GM12878 (cell line): ENCODE measurements around the gene SLC30A7. TPM values are rescaled to one million over a fixed set of nuclear protein-coding genes. Genes with fewer than 3 reads are reported as not detected.
A peak's percentile ranks its signal among the peaks of the same experiment; 100 is the strongest.

Experiments used
- BACH1 ChIP-seq: fragments of 450-650 bp; IDR thresholded peaks from 2 replicates; pipeline ENCODE4 v1.6.1; 2017; ENCODE audit warnings: mild to moderate bottlenecking, borderline replicate concordance
- BHLHE40 ChIP-seq, 2 experiments: fragments of 450-650 bp in 1 of 2; IDR thresholded peaks; 2 replicates each; pipeline ENCODE4 v1.6.1; 2011 to 2017; ENCODE audit warnings: low read depth in 2 of 2, borderline replicate concordance in 1 of 2, improper control_type of control experiment in 1 of 2, low read length in 1 of 2, mild to moderate bottlenecking in 1 of 2
- DPF2 ChIP-seq: fragments of 450-650 bp; IDR thresholded peaks from 2 replicates; pipeline ENCODE4 v1.6.1; 2017; ENCODE audit warnings: mild to moderate bottlenecking
- EED ChIP-seq: sonication (generic); IDR thresholded peaks from 2 replicates; pipeline ENCODE4 v1.6.1; 2016; ENCODE audit warnings: antibody characterized with exemption, low read depth
- EGR1 ChIP-seq, 2 experiments: IDR thresholded peaks; 1 replicate in 1 of 2; 2 replicates in 1 of 2; pipeline ENCODE4 v1.6.1; 2011 to 2012; ENCODE audit warnings: low read depth in 2 of 2, low read length in 2 of 2, borderline replicate concordance in 1 of 2, mild to moderate bottlenecking in 1 of 2, moderate library complexity in 1 of 2
- EP300 ChIP-seq, 2 experiments: fragments of 150-350 bp in 1 of 2; IDR thresholded peaks; 2 replicates each; pipeline ENCODE4 v1.6.1; 2011 to 2012; ENCODE audit warnings: low read depth in 2 of 2, low read length in 2 of 2, borderline replicate concordance in 1 of 2, improper control_type of control experiment in 1 of 2, inconsistent platforms in 1 of 2; ENCODE audit not compliant: control insufficient read depth in 1 of 2
- ETV6 ChIP-seq, 2 experiments: fragments of 450-650 bp in 1 of 2; IDR thresholded peaks in 1 of 2; conservative IDR thresholded peaks in 1 of 2; 2 replicates each; pipeline ENCODE4 v1.6.1; 2014; ENCODE audit warnings: antibody characterized with exemption in 1 of 2, borderline replicate concordance in 1 of 2, low read depth in 1 of 2, mild to moderate bottlenecking in 1 of 2, moderate library complexity in 1 of 2
- FOS ChIP-seq: IDR thresholded peaks from 3 replicates; pipeline ENCODE4 v1.6.1; 2011; ENCODE audit warnings: borderline replicate concordance; ENCODE audit not compliant: insufficient read length; ENCODE audit errors: extremely low read depth
- GATAD2B ChIP-seq: fragments of 450-650 bp; conservative IDR thresholded peaks from 2 replicates; pipeline ENCODE4 v1.6.1; 2017; ENCODE audit warnings: low read depth, mild to moderate bottlenecking, moderate library complexity
- IKZF1 ChIP-seq: fragments of 450-650 bp; conservative IDR thresholded peaks from 2 replicates; pipeline ENCODE4 v1.6.1; 2017; ENCODE audit warnings: antibody characterized with exemption, mild to moderate bottlenecking
- KLF5 ChIP-seq: fragments of 450-650 bp; IDR thresholded peaks from 2 replicates; pipeline ENCODE4 v1.6.1; 2014; ENCODE audit warnings: mild to moderate bottlenecking; ENCODE audit not compliant: partially characterized antibody
- MEF2A ChIP-seq: IDR thresholded peaks from 2 replicates; pipeline ENCODE4 v1.6.1; 2011; ENCODE audit warnings: low read depth, mild to moderate bottlenecking, low read length, moderate library complexity; ENCODE audit not compliant: insufficient read depth
- MYB ChIP-seq: fragments of 150-350 bp; IDR thresholded peaks from 2 replicates; pipeline ENCODE4 v1.6.1; 2014; ENCODE audit warnings: mild to moderate bottlenecking, low read depth, low read length, borderline replicate concordance
- NRF1 ChIP-seq: conservative IDR thresholded peaks from 2 replicates; pipeline ENCODE4 v1.6.1; 2011; ENCODE audit warnings: mild to moderate bottlenecking, low read depth, low read length, improper control_type of control experiment
- PAX5 ChIP-seq: IDR thresholded peaks from 2 replicates; pipeline ENCODE4 v1.6.1; 2011; ENCODE audit warnings: low read depth, low read length, borderline replicate concordance
- POLR2A ChIP-seq: IDR thresholded peaks from 2 replicates; pipeline ENCODE4 v1.6.1; 2011; ENCODE audit warnings: low read depth, mild to moderate bottlenecking, low read length
- RBBP5 ChIP-seq: fragments of 200-600 bp; sonication (generic); conservative IDR thresholded peaks from 2 replicates; pipeline ENCODE4 v1.6.1; 2016
- SMAD5 ChIP-seq: IDR thresholded peaks from 2 replicates; pipeline ENCODE4 v1.6.1; 2016; ENCODE audit warnings: antibody characterized with exemption, low read depth
- SREBF2 ChIP-seq: IDR thresholded peaks from 2 replicates; pipeline ENCODE4 v1.6.1; 2012; ENCODE audit warnings: mild to moderate bottlenecking, low read length
- ZBED1 ChIP-seq: IDR thresholded peaks from 2 replicates; pipeline ENCODE4 v1.6.1; 2016; ENCODE audit warnings: borderline replicate concordance
- polyA plus RNA-seq, 11 experiments: library from polyadenylated mRNA; depleted of rRNA in 4 of 11; unstranded in 6 of 11; stranded (reverse) in 5 of 11; fragments of >200 nt; fragmentation: Nextera tagmentation in 4 of 11; fragmentation: Illumina TruSeq in 1 of 11; extraction: Ambion mirVana in 4 of 11; extraction: Trizol in 1 of 11; gene quantifications; 1 replicate in 1 of 11; 2 replicates in 10 of 11; pipeline versions ENCODE4 v1.2.1 to v1.2.3, GENCODE V29; 2011 to 2016; ENCODE audit warnings: inconsistent platforms in 2 of 11, missing spikeins in 2 of 11, low read depth in 1 of 11
- total RNA-seq, 4 experiments: library from RNA; depleted of rRNA in 3 of 4; stranded (reverse); fragments of >200 nt in 3 of 4; fragmentation: Illumina TruSeq in 1 of 4; extraction: Trizol in 1 of 4; gene quantifications; 2 replicates each; pipeline versions ENCODE4 v1.2.1 to v1.2.3, GENCODE V29; 2013 to 2021
- TF ChIP-seq, protein P1 (sequence below): fragments of 450-650 bp; IDR thresholded peaks from 2 replicates; pipeline ENCODE4 v1.6.1; 2018; ENCODE audit warnings: mild to moderate bottlenecking, low read depth, moderate library complexity; ENCODE audit not compliant: partially characterized antibody
- TF ChIP-seq, protein P2 (sequence below): fragments of 450-650 bp; IDR thresholded peaks from 2 replicates; pipeline ENCODE4 v1.6.1; 2016; ENCODE audit warnings: mild to moderate bottlenecking, moderate library complexity, borderline replicate concordance

SLC30A7 gene
- total and polyA plus RNA-seq, 10 of the 15 experiments (the other 5 are each of a cell fraction or from before 2014, with no cell fraction given): 4.4 to 23.3 (median 16.9) TPM

GRCh38 chr1:100895540-100896480 lies at the start of gene SLC30A7 (continued):
- TF ChIP-seq, protein P1, sequence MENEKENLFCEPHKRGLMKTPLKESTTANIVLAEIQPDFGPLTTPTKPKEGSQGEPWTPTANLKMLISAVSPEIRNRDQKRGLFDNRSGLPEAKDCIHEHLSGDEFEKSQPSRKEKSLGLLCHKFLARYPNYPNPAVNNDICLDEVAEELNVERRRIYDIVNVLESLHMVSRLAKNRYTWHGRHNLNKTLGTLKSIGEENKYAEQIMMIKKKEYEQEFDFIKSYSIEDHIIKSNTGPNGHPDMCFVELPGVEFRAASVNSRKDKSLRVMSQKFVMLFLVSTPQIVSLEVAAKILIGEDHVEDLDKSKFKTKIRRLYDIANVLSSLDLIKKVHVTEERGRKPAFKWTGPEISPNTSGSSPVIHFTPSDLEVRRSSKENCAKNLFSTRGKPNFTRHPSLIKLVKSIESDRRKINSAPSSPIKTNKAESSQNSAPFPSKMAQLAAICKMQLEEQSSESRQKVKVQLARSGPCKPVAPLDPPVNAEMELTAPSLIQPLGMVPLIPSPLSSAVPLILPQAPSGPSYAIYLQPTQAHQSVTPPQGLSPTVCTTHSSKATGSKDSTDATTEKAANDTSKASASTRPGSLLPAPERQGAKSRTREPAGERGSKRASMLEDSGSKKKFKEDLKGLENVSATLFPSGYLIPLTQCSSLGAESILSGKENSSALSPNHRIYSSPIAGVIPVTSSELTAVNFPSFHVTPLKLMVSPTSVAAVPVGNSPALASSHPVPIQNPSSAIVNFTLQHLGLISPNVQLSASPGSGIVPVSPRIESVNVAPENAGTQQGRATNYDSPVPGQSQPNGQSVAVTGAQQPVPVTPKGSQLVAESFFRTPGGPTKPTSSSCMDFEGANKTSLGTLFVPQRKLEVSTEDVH: no peak
- TF ChIP-seq ETV6 (conservative IDR thresholded peaks at IDR 0.05 in 1 of 2, IDR thresholded peaks at IDR 0.05 in 1 of 2; ENCODE audit: borderline replicate concordance in 1 of 2, low read depth in 1 of 2): peak in 1 of 2 experiments; percentile 47; a peak in 2 of 4 replicates
- no peak for TF ChIP-seq KLF5
- TF ChIP-seq MYB: no peak
- no peak for TF ChIP-seq RBBP5
- TF ChIP-seq SMAD5: 0 out of 2 replicates have a peak, but pooled peaks have one; percentile 52
- 0 out of 2 replicates have a peak, but pooled peaks have one; percentile 6 for TF ChIP-seq PAX5
- TF ChIP-seq DPF2: peak; percentile 37
- TF ChIP-seq BHLHE40 (IDR thresholded peaks at IDR 0.05; ENCODE audit: borderline replicate concordance in 1 of 2, low read depth in 2 of 2, low read length in 1 of 2): peak; percentile 30 to 44; a peak in 2 of 4 replicates
- no peak for TF ChIP-seq MEF2A
- 0 out of 2 replicates have a peak, but pooled peaks have one; percentile 66 for TF ChIP-seq ZBED1
- 0 out of 4 replicates have a peak, but pooled peaks of 1 of the 2 experiments have one; percentile 12 for TF ChIP-seq EP300 (IDR thresholded peaks at IDR 0.05; ENCODE audit: borderline replicate concordance in 1 of 2, control insufficient read depth in 1 of 2, low read depth in 2 of 2, low read length in 2 of 2)
- peak; percentile 44; the same call in 1 of the 2 replicates for TF ChIP-seq GATAD2B
- TF ChIP-seq EGR1 (IDR thresholded peaks at IDR 0.05; ENCODE audit: borderline replicate concordance in 1 of 2, low read depth in 2 of 2, low read length in 2 of 2): peak in 1 of 2 experiments; percentile 86; a peak in 2 of 3 replicates
- TF ChIP-seq NRF1: 0 out of 2 replicates have a peak, but pooled peaks have one; percentile 32
- peak; percentile 83 for TF ChIP-seq IKZF1
- no peak for TF ChIP-seq SREBF2
- TF ChIP-seq POLR2A: peak; percentile 84
- TF ChIP-seq, protein P2, sequence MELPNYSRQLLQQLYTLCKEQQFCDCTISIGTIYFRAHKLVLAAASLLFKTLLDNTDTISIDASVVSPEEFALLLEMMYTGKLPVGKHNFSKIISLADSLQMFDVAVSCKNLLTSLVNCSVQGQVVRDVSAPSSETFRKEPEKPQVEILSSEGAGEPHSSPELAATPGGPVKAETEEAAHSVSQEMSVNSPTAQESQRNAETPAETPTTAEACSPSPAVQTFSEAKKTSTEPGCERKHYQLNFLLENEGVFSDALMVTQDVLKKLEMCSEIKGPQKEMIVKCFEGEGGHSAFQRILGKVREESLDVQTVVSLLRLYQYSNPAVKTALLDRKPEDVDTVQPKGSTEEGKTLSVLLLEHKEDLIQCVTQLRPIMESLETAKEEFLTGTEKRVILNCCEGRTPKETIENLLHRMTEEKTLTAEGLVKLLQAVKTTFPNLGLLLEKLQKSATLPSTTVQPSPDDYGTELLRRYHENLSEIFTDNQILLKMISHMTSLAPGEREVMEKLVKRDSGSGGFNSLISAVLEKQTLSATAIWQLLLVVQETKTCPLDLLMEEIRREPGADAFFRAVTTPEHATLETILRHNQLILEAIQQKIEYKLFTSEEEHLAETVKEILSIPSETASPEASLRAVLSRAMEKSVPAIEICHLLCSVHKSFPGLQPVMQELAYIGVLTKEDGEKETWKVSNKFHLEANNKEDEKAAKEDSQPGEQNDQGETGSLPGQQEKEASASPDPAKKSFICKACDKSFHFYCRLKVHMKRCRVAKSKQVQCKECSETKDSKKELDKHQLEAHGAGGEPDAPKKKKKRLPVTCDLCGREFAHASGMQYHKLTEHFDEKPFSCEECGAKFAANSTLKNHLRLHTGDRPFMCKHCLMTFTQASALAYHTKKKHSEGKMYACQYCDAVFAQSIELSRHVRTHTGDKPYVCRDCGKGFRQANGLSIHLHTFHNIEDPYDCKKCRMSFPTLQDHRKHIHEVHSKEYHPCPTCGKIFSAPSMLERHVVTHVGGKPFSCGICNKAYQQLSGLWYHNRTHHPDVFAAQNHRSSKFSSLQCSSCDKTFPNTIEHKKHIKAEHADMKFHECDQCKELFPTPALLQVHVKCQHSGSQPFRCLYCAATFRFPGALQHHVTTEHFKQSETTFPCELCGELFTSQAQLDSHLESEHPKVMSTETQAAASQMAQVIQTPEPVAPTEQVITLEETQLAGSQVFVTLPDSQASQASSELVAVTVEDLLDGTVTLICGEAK: peak; percentile 59; the same call in 1 of the 2 replicates
- TF ChIP-seq EED: peak; percentile 60; the same call in 1 of the 2 replicates
- TF ChIP-seq FOS: no peak
- peak; percentile 43; the same call in 1 of the 2 replicates for TF ChIP-seq BACH1
